Measurements from ENCODE around the gene CDAN1.
"Not testable (repeated sequence)": the region's sequence is repeated elsewhere in the genome, so short reads cannot be mapped to it uniquely, and the experiment has no call there.

- not testable (repeated sequence) for TF ChIP-seq BHLHE40 (IDR thresholded peaks at IDR 0.05; ENCODE audit: borderline replicate concordance); ELF4 (IDR thresholded peaks at IDR 0.05); SP1 (IDR thresholded peaks at IDR 0.05); TARDBP (IDR thresholded peaks at IDR 0.05); FOXA1 (IDR thresholded peaks at IDR 0.05); NFRKB (IDR thresholded peaks at IDR 0.05); L3MBTL2 (conservative IDR thresholded peaks at IDR 0.05); SUZ12 (IDR thresholded peaks at IDR 0.05); LEF1 (IDR thresholded peaks at IDR 0.05; ENCODE audit: borderline replicate concordance); FOXM1 (IDR thresholded peaks at IDR 0.05; ENCODE audit: borderline replicate concordance)
- TF ChIP-seq, protein P1, sequence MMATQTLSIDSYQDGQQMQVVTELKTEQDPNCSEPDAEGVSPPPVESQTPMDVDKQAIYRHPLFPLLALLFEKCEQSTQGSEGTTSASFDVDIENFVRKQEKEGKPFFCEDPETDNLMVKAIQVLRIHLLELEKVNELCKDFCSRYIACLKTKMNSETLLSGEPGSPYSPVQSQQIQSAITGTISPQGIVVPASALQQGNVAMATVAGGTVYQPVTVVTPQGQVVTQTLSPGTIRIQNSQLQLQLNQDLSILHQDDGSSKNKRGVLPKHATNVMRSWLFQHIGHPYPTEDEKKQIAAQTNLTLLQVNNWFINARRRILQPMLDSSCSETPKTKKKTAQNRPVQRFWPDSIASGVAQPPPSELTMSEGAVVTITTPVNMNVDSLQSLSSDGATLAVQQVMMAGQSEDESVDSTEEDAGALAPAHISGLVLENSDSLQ (IDR thresholded peaks at IDR 0.05) = not testable (repeated sequence)
These were observed 27.3 kb upstream of the CDAN1 start for GRCh38 chr15:42764154-42764731.
